K562 (cell line): ENCODE measurements around the gene BDH1. TPM values are rescaled to one million over a fixed set of nuclear protein-coding genes. Genes with fewer than 3 reads are reported as not detected.

Experiments
- BCL6 ChIP-seq: fragments of 250-450 bp; sonication (Bioruptor Pico); IDR thresholded peaks from 2 replicates; pipeline ENCODE4 v1.4.0; 2020
- CBX1 ChIP-seq: sonication (generic); IDR thresholded peaks from 2 replicates; pipeline ENCODE4 v1.6.1; 2016; ENCODE audit warnings: antibody characterized with exemption, low read depth, mild to moderate bottlenecking
- CEBPG ChIP-seq, 3 experiments: fragments of 200-800 bp in 1 of 3; sonication (Bioruptor generic) in 1 of 3; sonication (generic) in 1 of 3; formaldehyde crosslinking in 1 of 3; IDR thresholded peaks in 2 of 3; conservative IDR thresholded peaks in 1 of 3; 2 replicates each; pipeline versions ENCODE4 v1.6.1 to v1.8.0; 2016 to 2022; ENCODE audit warnings: missing compliant biosample characterization in 2 of 3, missing genetic modification characterization in 2 of 3, mild to moderate bottlenecking in 1 of 3, missing genetic modification reagents in 1 of 3
- HCFC1 ChIP-seq: IDR thresholded peaks from 2 replicates; pipeline ENCODE4 v1.6.1; 2012; ENCODE audit warnings: low read depth, low read length, improper control_type of control experiment
- NFIC ChIP-seq: fragments of 450-650 bp; IDR thresholded peaks from 2 replicates; pipeline ENCODE4 v1.6.1; 2017; ENCODE audit warnings: mild to moderate bottlenecking, inconsistent platforms
- RBM34 ChIP-seq: fragments of 200-400 bp; formaldehyde crosslinking; IDR thresholded peaks from 2 replicates; pipeline ENCODE4 v1.6.1; 2018; ENCODE audit warnings: low read length, borderline replicate concordance; ENCODE audit not compliant: insufficient read depth
- RFX1 ChIP-seq: fragments of 450-650 bp; IDR thresholded peaks from 2 replicates; pipeline ENCODE4 v1.6.1; 2016; ENCODE audit warnings: mild to moderate bottlenecking, moderate library complexity
- SAP30 ChIP-seq: fragments of 200-600 bp; sonication (generic); IDR thresholded peaks from 2 replicates; pipeline ENCODE4 v1.6.1; 2012; ENCODE audit warnings: borderline replicate concordance, low read depth, mild to moderate bottlenecking, moderate library complexity, low read length, control low read depth, inconsistent platforms; ENCODE audit not compliant: insufficient read depth, poor library complexity, severe bottlenecking
- SIN3A ChIP-seq, 2 experiments: fragments of 150-350 bp in 1 of 2; IDR thresholded peaks; 2 replicates each; pipeline ENCODE4 v1.6.1; 2011 to 2016; ENCODE audit warnings: borderline replicate concordance in 2 of 2, low read depth in 2 of 2, low read length in 2 of 2, mild to moderate bottlenecking in 2 of 2, moderate library complexity in 2 of 2; ENCODE audit not compliant: control insufficient read depth in 1 of 2
- SMAD2 ChIP-seq: fragments of 150-350 bp; IDR thresholded peaks from 2 replicates; pipeline ENCODE4 v1.6.1; 2014; ENCODE audit warnings: low read depth, mild to moderate bottlenecking, low read length
- SP1 ChIP-seq: sonication (generic); formaldehyde crosslinking; IDR thresholded peaks from 2 replicates; pipeline ENCODE4 v1.8.1; 2022; ENCODE audit warnings: mild to moderate bottlenecking, missing genetic modification reagents
- SP2 ChIP-seq: IDR thresholded peaks from 2 replicates; pipeline ENCODE4 v1.6.1; 2011; ENCODE audit warnings: mild to moderate bottlenecking, low read depth, low read length, moderate library complexity; ENCODE audit not compliant: poor library complexity, severe bottlenecking; ENCODE audit errors: extremely low read depth
- TRIM24 ChIP-seq, 2 experiments: fragments of 450-650 bp; IDR thresholded peaks; 2 replicates each; pipeline ENCODE4 v1.6.1; 2016
- ZNF253 ChIP-seq: fragments of 250-450 bp; sonication (Bioruptor Pico); conservative IDR thresholded peaks from 2 replicates; pipeline ENCODE4 v1.6.1; 2021; ENCODE audit warnings: mild to moderate bottlenecking
- ZNF707 ChIP-seq: fragments of 250-450 bp; sonication (Bioruptor Pico); conservative IDR thresholded peaks from 2 replicates; pipeline ENCODE4 v1.8.0; 2022; ENCODE audit warnings: inconsistent platforms, mild to moderate bottlenecking, moderate library complexity
- ZNF77 ChIP-seq: fragments of 250-450 bp; sonication (Bioruptor Pico); IDR thresholded peaks from 2 replicates; pipeline ENCODE4 v1.5.0; 2020
- polyA plus RNA-seq, 8 experiments: library from polyadenylated mRNA; depleted of rRNA in 4 of 8; stranded (reverse) in 5 of 8; unstranded in 3 of 8; fragments of >200 nt; fragmentation: Nextera tagmentation in 2 of 8; fragmentation: Illumina TruSeq in 1 of 8; extraction: Ambion mirVana in 2 of 8; extraction: Trizol in 1 of 8; gene quantifications; 2 replicates each; pipeline versions ENCODE4 v1.2.1 to v1.2.3, GENCODE V29; 2011 to 2014; ENCODE audit warnings: inconsistent platforms in 1 of 8, missing spikeins in 1 of 8
- total RNA-seq, 7 experiments: library from RNA; depleted of rRNA in 6 of 7; stranded (reverse); fragments of >200 nt in 6 of 7; fragmentation: Illumina TruSeq in 2 of 7; extraction: Trizol in 2 of 7; gene quantifications; 2 replicates each; pipeline versions ENCODE4 v1.2.1 to v1.2.3, GENCODE V29; 2011 to 2021; ENCODE audit warnings: low replicate concordance in 1 of 7
- TF ChIP-seq, protein P1 (sequence below): sonication (generic); formaldehyde crosslinking; IDR thresholded peaks from 2 replicates; pipeline ENCODE4 v1.8.1; 2023; ENCODE audit warnings: mild to moderate bottlenecking, missing genetic modification reagents
- TF ChIP-seq, protein P2 (sequence below): sonication (generic); formaldehyde crosslinking; IDR thresholded peaks from 2 replicates; pipeline ENCODE4 v1.8.0; 2023; ENCODE audit warnings: missing genetic modification reagents, mild to moderate bottlenecking, borderline replicate concordance

Gene BDH1
- total and polyA plus RNA-seq, 9 of the 15 experiments (the other 6 are each of a cell fraction or from before 2014, with no cell fraction given), result 0.07 to 0.89 (median 0.12) TPM; not detected in 3

DNA sequence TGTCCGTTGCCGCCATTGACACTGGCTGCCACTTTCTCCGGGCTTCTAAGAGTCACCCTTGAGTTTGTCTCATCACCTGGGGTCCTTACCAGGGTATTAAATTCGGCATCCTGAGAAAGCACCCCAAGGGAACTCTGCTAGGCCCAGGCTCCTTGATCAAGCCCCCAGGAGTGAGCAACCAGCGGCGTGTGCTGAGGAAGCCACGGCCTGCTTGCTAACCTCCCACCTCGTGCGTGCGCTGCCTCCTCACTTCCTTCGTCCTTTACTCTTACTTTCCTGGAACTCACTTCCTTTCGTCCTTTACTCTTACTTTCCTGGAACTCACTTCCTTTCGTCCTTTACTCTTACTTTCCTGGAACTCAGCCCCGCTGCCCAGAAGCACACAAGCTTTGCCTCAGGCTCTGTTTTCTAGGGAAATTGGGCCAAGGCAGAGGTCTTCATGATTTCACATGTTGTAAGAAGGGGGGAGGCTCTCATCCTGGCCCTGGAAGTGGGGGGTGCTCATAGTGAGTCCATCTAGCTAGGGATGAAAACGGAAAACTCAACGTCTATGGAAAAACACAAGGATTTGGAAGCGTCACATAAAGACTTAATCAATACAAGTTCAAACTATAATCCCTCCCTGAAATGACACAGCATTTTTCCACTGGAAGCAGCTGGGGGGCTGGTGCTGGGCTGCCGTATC lies 36.7 kb upstream of the BDH1 start (continued):
- TF ChIP-seq CEBPG (CRISPR knock-in tag; IDR thresholded peaks at IDR 0.05), result 0 out of 2 replicates have a peak, but pooled peaks have one; percentile 7
- TF ChIP-seq CEBPG (tag; conservative IDR thresholded peaks at IDR 0.05 in 1 of 2, IDR thresholded peaks at IDR 0.05 in 1 of 2), result no peak
- TF ChIP-seq, protein P1, sequence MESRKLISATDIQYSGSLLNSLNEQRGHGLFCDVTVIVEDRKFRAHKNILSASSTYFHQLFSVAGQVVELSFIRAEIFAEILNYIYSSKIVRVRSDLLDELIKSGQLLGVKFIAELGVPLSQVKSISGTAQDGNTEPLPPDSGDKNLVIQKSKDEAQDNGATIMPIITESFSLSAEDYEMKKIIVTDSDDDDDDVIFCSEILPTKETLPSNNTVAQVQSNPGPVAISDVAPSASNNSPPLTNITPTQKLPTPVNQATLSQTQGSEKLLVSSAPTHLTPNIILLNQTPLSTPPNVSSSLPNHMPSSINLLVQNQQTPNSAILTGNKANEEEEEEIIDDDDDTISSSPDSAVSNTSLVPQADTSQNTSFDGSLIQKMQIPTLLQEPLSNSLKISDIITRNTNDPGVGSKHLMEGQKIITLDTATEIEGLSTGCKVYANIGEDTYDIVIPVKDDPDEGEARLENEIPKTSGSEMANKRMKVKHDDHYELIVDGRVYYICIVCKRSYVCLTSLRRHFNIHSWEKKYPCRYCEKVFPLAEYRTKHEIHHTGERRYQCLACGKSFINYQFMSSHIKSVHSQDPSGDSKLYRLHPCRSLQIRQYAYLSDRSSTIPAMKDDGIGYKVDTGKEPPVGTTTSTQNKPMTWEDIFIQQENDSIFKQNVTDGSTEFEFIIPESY, result peak; percentile 23
- no peak for TF ChIP-seq SIN3A (IDR thresholded peaks at IDR 0.05; ENCODE audit: borderline replicate concordance in 2 of 2, control insufficient read depth in 1 of 2, low read depth in 2 of 2, low read length in 2 of 2)
- 0 out of 2 replicates have a peak, but pooled peaks have one; percentile 18 for TF ChIP-seq ZNF707 (CRISPR knock-in tag)
- TF ChIP-seq ZNF253 (CRISPR knock-in tag), result no peak
- TF ChIP-seq RFX1, result peak; percentile 4; the same call in 1 of the 2 replicates
- TF ChIP-seq SMAD2, result no peak
- 0 out of 2 replicates have a peak, but pooled peaks have one; percentile 13 for TF ChIP-seq NFIC
- no peak for TF ChIP-seq SAP30
- no peak for TF ChIP-seq ZNF77 (CRISPR knock-in tag)
- no peak for TF ChIP-seq SP1 (CRISPR knock-in tag)
- TF ChIP-seq TRIM24 (IDR thresholded peaks at IDR 0.05), result peak in 1 of 2 experiments; percentile 43; a peak in 2 of 4 replicates
- TF ChIP-seq SP2, result no peak
- TF ChIP-seq CBX1, result no peak
- TF ChIP-seq, protein P2, sequence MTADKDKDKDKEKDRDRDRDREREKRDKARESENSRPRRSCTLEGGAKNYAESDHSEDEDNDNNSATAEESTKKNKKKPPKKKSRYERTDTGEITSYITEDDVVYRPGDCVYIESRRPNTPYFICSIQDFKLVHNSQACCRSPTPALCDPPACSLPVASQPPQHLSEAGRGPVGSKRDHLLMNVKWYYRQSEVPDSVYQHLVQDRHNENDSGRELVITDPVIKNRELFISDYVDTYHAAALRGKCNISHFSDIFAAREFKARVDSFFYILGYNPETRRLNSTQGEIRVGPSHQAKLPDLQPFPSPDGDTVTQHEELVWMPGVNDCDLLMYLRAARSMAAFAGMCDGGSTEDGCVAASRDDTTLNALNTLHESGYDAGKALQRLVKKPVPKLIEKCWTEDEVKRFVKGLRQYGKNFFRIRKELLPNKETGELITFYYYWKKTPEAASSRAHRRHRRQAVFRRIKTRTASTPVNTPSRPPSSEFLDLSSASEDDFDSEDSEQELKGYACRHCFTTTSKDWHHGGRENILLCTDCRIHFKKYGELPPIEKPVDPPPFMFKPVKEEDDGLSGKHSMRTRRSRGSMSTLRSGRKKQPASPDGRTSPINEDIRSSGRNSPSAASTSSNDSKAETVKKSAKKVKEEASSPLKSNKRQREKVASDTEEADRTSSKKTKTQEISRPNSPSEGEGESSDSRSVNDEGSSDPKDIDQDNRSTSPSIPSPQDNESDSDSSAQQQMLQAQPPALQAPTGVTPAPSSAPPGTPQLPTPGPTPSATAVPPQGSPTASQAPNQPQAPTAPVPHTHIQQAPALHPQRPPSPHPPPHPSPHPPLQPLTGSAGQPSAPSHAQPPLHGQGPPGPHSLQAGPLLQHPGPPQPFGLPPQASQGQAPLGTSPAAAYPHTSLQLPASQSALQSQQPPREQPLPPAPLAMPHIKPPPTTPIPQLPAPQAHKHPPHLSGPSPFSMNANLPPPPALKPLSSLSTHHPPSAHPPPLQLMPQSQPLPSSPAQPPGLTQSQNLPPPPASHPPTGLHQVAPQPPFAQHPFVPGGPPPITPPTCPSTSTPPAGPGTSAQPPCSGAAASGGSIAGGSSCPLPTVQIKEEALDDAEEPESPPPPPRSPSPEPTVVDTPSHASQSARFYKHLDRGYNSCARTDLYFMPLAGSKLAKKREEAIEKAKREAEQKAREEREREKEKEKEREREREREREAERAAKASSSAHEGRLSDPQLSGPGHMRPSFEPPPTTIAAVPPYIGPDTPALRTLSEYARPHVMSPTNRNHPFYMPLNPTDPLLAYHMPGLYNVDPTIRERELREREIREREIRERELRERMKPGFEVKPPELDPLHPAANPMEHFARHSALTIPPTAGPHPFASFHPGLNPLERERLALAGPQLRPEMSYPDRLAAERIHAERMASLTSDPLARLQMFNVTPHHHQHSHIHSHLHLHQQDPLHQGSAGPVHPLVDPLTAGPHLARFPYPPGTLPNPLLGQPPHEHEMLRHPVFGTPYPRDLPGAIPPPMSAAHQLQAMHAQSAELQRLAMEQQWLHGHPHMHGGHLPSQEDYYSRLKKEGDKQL (CRISPR knock-in tag), result no peak
- TF ChIP-seq HCFC1, result no peak
- no peak for TF ChIP-seq BCL6 (CRISPR knock-in tag)
- TF ChIP-seq RBM34, result no peak
